GM21723 (cell line): ENCODE results near the gene RGPD3.
"Not testable (repeated sequence)": the region's sequence is repeated elsewhere in the genome, so short reads cannot be mapped to it uniquely, and the experiment has no call there.

ENCODE experiments used
- ATAC-seq: cut with Tn5 transposase; IDR thresholded peaks from one replicate; pipeline ENCODE4 v1.9.1; 2021; ENCODE audit warnings: mild to moderate bottlenecking, moderate library complexity; ENCODE audit not compliant: unreplicated experiment

Gene RGPD3

DNA sequence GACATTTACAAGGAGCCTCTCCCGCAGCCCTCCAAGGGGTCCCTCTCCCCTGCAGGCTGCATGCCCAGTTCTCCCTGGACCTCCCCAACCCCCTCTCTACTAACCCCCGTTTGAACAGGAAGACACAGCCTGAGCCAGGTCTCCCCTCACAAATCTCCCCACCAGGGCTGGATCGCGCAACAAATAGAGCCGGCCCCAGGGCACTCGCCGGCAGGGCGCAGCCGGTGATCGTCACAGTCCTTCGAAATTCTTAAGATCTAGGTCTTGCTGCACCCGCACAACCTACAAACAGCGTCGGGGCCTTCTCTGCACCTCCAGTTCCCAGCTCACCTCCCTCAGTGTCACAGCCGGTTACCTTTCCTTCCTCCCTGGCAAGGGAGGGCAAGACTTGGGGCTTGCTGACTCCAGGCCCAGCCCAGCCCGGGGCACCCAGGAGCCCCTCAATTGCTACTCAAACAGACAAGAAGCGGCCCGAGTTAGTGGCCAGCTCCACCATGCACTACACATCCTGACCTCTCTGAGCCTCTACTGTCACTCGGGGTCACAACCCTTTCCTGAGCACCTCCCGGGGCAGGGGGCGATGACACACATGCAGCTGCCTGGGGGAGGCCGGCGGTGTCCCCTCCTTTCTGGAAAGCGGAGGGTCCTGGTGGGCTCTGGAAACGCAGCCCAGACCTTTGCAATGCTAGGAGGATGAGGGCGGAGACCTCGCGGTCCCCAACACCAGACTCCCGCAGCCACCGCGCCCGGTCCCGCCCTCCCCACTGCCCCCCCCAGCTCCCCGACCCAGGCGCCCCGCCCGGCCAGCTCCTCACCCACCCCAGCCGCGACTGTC is 18.6 kb upstream of the RGPD3 start, which contains the start of gene CD8B2:
Gene CD8B2 (plus strand): TSS at position 814 of the 835 bp plus-strand sequence. CDS start 63 bp downstream, outside the sequence.
- not testable (repeated sequence) for ATAC-seq

DNA sequence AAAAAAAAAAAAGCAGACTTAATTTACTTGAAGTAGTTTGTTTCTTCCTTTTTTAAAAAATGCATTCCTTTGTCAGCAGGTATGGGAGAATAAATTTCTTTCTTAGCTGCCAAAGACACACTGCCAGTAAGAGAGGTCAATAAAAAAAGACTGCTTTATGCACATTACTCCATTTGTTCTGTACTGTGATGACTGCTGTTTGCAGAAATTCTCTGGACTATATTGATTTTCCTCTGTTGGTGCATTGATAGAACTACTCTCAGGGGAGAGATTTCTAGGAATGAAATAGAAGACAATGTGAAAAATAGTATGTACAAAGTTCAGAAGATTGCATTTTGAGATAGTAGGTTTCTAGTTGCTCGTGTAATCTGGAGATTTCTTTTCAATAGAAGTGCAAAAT is 11.3 kb upstream of the RGPD3 start:
- ATAC-seq: not testable (repeated sequence)

DNA sequence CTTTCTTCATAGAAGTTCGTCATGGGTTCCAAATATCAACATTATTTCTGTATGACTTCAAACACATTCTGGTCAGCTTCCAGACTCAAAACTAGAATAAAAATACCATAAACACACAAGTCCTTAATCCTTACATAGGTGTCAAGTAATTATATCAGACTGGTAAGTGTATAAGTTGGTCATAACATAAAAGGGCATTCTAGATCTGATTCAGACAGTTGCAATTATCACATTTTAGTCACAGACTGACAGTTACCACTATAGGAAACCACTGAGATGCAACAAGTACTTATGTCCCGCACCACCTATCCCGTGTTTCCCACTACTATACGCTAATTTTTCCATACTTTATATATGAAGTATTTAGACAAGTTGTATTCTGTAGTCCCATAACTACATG is 9.4 kb upstream of the RGPD3 start:
- not testable (repeated sequence) for ATAC-seq

DNA sequence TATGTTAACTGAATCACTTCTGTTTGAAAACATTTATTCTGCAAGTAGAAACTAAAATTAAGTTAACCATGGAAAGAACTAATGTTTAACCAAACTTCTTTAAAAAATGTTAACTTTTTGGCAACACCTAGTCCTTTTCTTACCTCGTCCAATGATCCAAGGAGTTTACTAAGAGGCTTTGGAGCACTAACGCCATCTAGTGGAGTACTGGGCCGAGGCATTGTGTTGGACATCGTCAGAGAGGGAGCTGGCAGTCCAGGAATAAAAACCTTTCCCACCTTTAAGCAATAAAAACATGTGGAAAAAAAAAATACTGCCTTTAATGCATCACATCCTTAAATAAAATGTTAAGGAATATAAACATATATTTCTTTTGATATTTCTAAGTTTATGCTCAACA is 2.4 kb upstream of the RGPD3 start:
- ATAC-seq: not testable (repeated sequence)

DNA sequence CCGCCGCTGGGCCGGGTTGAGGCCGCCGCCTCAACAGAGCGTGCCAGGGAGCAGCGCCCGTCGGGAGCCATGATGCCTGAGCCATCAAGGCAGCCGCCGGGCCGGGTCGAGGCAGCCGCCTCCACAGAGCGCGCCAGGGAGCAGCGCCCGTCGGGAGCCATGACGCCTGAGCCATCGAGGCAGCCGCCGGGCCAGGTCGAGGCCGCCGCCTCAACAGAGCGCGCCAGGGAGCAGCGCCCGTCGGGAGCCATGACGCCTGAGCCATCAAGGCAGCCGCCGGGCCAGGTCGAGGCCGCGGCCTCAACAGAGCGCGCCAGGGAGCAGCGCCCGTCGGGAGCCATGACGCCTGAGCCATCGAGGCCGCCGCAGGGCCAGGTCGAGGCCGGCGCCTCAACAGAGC is 697 bp downstream of the RGPD3 start:
- not testable (repeated sequence) for ATAC-seq

DNA sequence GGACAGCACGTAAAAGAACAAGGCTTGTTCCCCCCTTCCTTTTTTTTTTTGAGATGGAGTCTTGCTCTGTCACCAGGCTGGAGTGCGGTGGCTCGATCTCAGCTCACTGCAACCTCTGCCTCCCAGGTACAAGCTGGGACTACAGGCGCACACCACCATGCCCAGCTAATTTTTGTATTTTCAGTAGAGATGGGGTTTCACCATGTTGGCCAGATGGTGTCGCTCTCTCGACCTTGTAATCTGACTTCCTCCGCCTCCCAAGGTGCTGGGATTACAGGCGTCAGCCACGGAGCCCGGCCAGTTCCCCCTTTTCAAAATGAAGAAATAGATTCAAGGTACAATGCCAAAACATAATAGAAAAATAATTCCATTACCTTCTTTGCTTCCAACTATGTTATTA is 6.3 kb downstream of the RGPD3 start:
- ATAC-seq: not testable (repeated sequence)

DNA sequence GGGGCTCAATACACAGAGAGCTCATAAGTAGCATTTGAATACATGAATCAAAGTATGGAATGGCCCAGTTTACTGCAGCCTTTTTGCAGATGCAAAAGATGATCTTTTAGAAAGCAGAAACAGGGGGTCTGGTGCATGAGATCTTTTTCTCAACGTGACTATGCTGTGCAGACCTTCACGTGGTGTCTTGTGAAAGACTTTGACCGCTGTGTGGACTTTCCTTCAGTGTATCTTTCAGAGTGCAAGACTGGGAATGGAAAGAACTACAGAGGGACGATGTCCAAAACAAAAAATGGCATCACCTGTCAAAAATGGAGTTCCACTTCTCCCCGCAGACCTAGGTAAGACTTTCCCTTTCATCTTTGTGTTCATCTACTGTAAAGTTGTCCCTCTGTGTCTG is 77.5 kb downstream of the RGPD3 start:
- ATAC-seq: not testable (repeated sequence)

DNA sequence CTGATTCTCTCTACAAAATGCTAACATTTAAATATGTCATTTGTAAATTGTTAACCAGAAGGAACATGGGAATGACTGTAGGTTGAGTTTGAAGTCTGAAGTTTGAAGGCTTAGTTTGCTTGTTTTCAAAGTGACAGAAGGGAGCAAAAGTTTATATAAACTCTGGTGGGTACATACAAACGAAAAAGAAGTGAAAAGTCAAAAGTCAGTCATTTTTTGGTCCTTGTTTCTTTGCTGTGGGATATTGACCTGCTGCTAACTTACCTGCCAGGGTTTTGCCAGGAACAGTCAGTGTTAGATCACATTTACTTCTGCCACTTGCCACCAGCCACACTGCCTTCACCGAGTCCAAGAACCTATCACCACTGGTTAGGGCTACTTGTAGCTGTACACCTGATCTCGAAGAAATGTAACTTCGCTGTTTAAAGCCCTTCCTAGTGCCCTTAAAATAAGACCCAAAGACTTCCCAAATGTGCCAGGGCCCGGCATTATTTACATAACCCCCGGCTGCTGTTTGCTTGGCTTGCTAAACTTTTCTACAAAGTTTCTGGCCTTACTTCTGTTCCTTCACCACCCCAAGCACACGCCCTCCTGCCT is 79.3 kb downstream of the RGPD3 start:
- not testable (repeated sequence) for ATAC-seq

DNA sequence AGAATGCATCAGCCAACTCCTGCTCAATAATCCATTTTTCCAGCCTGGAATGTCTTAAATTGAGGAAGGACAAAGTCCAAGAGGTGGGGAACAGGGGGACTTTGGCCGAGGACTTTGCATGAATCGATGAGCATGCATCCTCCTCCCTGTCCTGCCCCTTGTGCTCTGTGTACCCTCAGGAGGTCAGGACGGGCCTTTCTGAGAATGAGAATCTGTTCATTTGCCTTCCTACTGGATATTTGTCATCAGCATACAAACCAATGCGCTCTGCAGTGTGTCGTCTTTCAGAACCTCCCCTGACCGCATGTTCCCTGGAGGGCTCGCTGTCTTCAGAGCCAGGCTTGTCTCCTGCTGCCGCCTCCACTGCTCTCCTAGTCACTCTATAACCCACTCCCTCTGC is 83.7 kb downstream of the RGPD3 start:
- not testable (repeated sequence) for ATAC-seq

DNA sequence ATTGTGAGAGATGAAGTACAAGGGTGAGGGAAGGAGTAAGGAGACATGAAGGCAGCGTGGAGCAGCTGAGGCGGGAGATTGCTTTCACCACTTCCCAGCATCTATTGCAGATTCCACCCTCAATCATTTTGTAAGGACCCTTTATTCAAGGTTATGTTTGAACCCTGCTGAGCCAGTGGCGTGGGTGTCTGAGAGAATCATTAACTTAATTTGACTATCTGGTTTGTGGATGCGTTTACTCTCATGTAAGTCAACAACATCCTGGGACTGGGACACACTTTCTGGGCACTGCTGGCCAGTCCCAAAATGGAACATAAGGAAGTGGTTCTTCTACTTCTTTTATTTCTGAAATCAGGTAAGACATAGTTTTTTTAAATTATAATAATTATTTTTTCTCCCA is 86.3 kb downstream of the RGPD3 start:
- ATAC-seq: not testable (repeated sequence)

DNA sequence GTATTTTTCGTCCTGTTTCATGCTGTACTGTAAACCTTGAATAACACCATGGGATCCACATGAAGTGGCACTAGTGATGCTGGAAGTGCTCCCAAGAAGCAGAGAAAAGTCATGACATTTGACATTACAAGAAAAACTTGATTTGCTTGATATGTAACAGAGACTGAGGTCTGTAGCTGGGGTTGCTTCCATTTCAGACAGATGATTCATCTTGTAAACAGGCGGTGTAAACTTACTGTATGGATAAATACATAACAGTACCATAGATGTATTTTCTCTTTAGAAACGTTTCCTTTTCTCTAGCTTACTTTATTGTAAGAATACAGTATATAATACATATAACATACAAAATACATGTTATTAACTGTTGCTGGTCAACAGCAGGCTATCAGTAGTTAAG is 88.6 kb downstream of the RGPD3 start:
- not testable (repeated sequence) for ATAC-seq

DNA sequence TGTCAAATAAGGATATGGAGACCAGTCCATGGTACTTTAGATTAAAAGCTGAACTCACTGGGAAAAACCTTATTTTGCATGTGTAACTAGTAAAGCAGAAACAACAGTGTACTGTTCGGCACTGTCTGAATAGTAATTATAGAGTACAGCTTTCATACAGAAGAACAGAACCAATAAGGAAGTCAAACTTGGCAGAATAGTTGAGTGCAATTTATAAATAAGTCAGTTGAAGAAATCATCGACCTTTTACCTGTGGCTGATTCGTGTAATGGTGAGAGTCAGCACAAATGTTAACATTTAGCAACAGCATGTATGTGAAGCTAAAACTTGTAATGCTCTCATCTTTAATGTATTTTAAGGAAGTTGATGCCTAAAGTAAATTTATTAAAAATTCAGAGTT is 99.0 kb downstream of the RGPD3 start:
- ATAC-seq: not testable (repeated sequence)

DNA sequence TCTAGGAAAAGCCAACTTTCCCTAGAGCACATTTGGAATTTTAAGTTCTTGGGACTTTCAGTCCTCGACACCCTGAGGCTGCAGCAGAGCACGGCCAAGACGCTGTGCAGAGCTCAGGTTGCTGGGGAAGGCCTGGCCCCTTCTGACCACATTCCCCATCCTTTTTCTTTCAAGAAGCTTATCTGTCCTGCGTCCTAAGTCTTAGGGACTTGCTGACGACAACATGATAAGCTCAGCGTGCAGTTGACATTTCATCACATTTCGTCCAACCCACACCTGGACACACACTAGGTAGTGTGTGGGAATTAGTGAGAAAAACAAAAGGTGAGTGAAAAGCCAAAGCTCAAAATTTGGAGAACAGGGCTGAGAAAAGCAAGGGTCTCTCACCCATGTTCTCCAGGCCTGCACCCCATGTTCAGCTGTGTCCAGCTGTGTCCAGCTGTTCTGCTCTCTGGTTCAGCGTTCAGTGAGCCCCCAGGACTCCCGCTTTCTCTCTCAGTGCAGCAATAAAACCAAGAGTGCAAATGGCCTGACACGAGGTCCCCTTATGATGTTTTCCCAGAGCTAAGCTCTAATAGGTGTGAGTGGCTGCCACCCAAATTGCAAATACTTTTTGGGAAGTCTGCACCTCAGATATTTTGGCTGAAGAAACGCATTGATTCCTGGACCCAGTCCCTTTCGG is 101.9 kb downstream of the RGPD3 start:
- no peak for ATAC-seq

DNA sequence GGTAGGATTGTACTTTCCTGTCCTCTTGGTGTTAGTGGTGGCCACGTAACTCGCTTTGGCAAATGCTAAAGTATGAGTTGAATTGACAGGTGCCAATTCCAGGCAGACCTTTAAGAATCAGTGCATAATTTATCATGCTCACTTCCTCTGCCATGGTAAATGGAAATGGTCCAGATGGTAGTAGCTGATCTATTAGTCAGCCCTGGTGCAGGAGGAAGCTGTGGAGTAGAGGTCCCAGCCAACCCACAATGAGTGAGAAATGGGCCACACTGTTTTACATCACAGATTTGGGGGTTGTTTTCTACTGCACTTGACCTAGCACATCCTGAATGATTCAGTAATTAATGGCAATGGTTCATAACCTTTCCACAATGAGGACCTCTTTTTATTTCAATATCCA is 104.4 kb downstream of the RGPD3 start:
- ATAC-seq: no peak

DNA sequence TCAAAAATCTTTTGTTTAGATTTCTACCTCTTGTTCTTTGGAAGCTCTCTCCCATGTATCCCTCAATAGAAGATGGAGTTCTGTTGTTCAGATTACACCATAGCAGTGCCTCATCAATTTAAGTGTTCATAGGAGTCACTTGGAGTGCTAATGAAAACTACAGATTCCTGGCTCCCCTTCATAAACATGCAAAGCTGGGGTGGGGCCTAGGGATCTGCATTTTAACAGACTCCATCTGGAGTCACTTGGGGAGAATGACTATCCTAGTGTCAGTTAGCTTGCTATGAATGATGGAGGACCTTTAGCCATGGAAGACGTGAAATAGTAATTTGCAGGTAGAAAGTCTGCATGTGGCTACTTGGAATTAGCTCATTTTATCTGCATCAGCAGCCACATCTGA is 105.4 kb downstream of the RGPD3 start:
- no peak for ATAC-seq

DNA sequence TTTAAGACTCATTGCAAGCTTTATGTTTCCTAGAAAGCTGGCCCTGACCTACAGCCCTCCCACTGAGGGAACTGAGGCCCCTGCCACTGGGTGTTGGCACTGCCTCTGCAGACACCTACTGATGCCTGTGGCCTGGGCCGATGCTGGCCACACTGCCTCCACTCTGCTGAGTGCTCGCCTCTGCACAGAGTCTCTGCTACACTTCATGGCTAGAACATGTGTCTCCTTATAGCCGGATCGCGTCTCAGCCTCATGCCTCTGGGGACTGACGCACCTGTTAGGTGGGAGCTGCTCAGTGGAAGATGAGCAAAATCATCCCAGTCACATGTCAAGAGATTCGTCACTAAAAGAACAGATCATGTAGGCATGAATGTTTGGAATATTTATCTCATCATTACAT is 108.7 kb downstream of the RGPD3 start:
- ATAC-seq: no peak

DNA sequence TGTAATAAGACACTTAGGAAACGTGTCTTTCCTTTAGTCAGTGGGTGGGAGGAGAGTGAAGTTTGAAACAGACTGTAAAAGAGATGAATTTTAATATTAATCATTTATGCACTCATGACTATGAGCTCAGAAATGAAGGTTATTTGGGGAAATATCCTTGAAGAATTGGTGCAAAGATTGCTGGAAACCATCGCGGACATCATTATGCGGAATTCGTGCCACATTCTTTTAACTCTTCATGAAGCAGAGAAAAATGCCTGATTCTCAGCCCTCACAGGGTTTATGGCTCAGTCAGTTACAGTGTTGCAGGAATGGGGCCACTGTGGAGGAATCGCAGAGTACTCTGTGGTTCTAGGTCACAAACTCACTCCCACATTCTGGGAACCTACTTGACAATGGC is 109.7 kb downstream of the RGPD3 start:
- ATAC-seq: no peak

DNA sequence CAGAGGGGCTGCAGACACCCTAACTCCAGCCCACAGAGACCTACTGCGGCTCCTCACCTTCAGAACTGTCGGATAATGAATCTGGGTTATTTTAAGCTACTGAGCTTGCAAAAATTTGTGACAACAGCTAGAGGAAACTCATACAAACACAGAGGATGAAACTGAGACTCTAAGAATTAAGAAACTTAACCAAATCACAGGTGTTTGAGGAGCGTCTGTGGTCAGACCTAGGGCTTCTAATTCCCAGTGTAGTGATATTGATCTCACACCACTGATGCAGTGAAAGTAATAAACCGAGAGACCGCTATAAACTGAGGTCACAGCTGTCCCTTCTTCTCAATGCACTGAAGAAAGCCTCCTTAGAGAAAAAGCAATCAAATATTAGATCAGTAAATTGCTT is 110.1 kb downstream of the RGPD3 start:
- ATAC-seq: peak; percentile 94

DNA sequence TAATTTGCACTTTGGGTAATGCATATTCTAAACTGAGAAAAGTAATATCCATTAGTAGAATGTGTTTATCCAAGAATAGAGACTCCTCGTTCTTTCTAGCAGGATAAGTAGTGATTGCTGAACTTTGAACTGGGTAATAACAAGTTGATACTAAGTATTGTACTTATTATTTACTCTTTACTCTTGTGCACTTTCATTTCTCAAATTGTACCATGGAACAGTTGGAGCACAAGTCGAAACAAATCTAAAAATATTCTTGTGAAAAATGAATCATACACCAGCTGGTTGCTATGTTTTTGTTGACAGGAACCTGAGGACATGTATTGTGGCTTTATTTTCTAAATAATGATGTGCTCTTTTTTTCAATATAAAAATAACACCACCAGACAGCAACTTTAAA is 111.9 kb downstream of the RGPD3 start:
- peak; percentile 72 for ATAC-seq

DNA sequence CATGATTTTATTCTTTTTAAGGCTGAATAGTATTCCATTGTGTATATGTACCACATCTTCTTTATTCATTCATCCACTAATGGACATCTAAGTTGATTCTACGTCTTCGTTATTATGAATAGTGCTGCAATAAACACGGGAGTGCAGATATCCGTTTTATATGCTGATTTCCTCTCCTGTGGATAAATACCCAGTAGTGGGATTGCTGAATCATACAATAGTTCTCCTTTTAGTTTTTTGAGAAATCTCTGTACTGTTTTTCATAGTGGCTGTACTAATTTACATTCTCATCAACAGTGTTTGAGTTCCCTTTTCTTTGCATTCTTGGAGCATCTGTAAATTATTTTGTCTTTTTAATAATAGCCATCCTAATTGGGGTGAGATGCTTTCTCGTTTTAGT is 114.5 kb downstream of the RGPD3 start:
- no peak for ATAC-seq

DNA sequence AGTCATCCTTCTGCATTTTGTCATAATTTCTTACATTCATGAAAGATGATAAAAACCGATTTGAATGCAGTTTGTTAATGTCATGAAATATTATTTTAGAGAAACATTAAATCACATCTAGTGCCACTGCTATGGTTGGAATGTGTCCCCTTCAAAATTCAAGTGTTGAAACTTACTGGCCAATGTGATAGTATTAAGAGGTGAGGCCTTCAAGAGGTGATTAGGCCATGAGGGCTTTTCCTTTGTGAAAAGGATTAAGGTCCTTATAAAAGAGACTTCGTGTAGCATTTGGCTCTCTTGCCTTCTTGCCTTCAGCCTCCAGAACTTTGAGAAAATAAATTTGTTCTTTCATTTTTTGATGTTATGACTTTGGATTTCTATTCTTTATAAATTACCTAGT is 117.2 kb downstream of the RGPD3 start:
- ATAC-seq: no peak

DNA sequence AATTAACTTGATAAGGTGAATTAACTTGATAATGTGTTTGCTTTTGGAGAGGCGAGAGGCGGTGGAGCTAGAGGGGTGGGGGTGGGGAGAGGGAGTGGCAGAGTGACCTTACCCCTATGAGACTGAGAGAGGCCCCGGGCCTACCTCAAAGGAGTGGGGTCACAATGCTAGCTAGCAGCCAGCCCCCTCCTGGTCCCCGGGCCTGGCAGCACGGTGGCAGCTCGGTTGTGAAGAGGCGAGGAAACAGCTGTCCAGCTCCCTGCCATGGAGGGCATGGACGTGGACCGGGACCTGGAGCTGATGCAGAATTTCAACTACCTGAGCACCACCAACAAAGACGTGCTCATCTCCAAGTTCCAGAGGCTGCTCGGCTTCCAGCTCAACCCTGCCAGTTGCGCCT is 123.9 kb downstream of the RGPD3 start:
- ATAC-seq: no peak
